PC-3 (cell line): ENCODE results near the gene PCDHB7. TPM values are rescaled to one million over a fixed set of nuclear protein-coding genes. Genes with fewer than 3 reads are reported as not detected.
"Not testable (repeated sequence)": the region's sequence is repeated elsewhere in the genome, so short reads cannot be mapped to it uniquely, and the experiment has no call there.

Experiments used
- ATAC-seq: fragments of 200-7000 bp; cut with Tn5 transposase; 2 replicates; pipeline ENCODE4 v1.9.1; 2020; ENCODE audit warnings: mild to moderate bottlenecking, moderate library complexity
- BruUV-seq: library from RNA; stranded (reverse); fragments of 400-500 nt; replicated peaks from 2 replicates; lab custom pipeline; 2021; lab: Mats Ljungman, UMichigan
- CTCF ChIA-PET: fragments of 300-600 bp; sonication (Branson Sonifier 250); formaldehyde crosslinking; loops from one replicate; lab custom pipeline; 2022; ENCODE audit warnings: antibody characterized with exemption; lab: Charles Lee
- POLR2A ChIA-PET: fragments of 300-600 bp; sonication (Branson Sonifier 250); formaldehyde crosslinking; loops from one replicate; lab custom pipeline; 2022; ENCODE audit warnings: antibody characterized with exemption; ENCODE audit not compliant: unreplicated experiment; lab: Charles Lee
- DNase-seq: peaks from one replicate; pipeline ENCODE4 v3.0.0-alpha.2; 2015
- H2AFZ ChIP-seq: fragments of 300-600 bp; sonication (generic); 2 replicates; pipeline ENCODE4 v1.6.0; 2016; ENCODE audit warnings: antibody characterized with exemption, low read length
- H3F3A ChIP-seq: fragments of 300-600 bp; sonication (generic); one replicate; pipeline ENCODE4 v1.6.0; 2017; ENCODE audit warnings: antibody characterized with exemption, low read length, control low read depth, mild to moderate bottlenecking; ENCODE audit not compliant: unreplicated experiment
- H3K27ac ChIP-seq: fragments of 300-600 bp; sonication (generic); 2 replicates; pipeline ENCODE4 v1.5.1; 2016; ENCODE audit warnings: mild to moderate bottlenecking, low read length
- H3K27me3 ChIP-seq: fragments of 300-600 bp; sonication (generic); 2 replicates; pipeline ENCODE4 v1.6.1; 2016; ENCODE audit warnings: low read length, mixed read lengths
- H3K36me3 ChIP-seq: fragments of 300-600 bp; sonication (generic); 2 replicates; pipeline ENCODE4 v1.6.1; 2016; ENCODE audit warnings: low read depth, mixed run types, low read length, mixed read lengths
- H3K4me1 ChIP-seq: fragments of 300-600 bp; sonication (generic); 2 replicates; pipeline ENCODE4 v1.5.1; 2016; ENCODE audit warnings: low read length; ENCODE audit not compliant: insufficient read depth
- H3K4me2 ChIP-seq: fragments of 300-600 bp; sonication (generic); 2 replicates; pipeline ENCODE4 v1.6.0; 2016; ENCODE audit warnings: low read length
- H3K4me3 ChIP-seq: fragments of 300-600 bp; sonication (generic); 2 replicates; pipeline ENCODE4 v1.5.1; 2016; ENCODE audit warnings: mild to moderate bottlenecking, low read length, mixed read lengths
- H3K79me2 ChIP-seq: fragments of 300-600 bp; sonication (generic); 2 replicates; pipeline ENCODE4 v1.6.1; 2017; ENCODE audit warnings: low read length, mixed read lengths
- H3K9ac ChIP-seq: fragments of 300-600 bp; sonication (generic); 2 replicates; pipeline ENCODE4 v1.6.0; 2016; ENCODE audit warnings: mild to moderate bottlenecking, low read length
- H3K9me2 ChIP-seq: fragments of 300-600 bp; sonication (generic); replicated peaks from 2 replicates; pipeline ENCODE4 v1.6.1; 2016; ENCODE audit warnings: mixed run types, low read length, mixed read lengths
- H3K9me3 ChIP-seq: fragments of 300-600 bp; sonication (generic); 2 replicates; pipeline ENCODE4 v1.6.1; 2016; ENCODE audit warnings: low read length, mixed read lengths
- H4K20me1 ChIP-seq: fragments of 300-600 bp; sonication (generic); 2 replicates; pipeline ENCODE4 v1.6.1; 2016; ENCODE audit warnings: low read length, mixed read lengths
- CTCF ChIP-seq: fragments of 300-600 bp; sonication (generic); conservative IDR thresholded peaks from 2 replicates; pipeline ENCODE4 v1.5.1; 2017; ENCODE audit warnings: antibody characterized with exemption, low read depth, mild to moderate bottlenecking, low read length
- EZH2 ChIP-seq: fragments of 300-600 bp; sonication (generic); IDR thresholded peaks from one replicate; pipeline ENCODE4 v1.6.1; 2017; ENCODE audit warnings: antibody characterized with exemption, mild to moderate bottlenecking, low read length; ENCODE audit not compliant: unreplicated experiment
- EZH2phosphoT487 ChIP-seq: fragments of 300-600 bp; sonication (generic); IDR thresholded peaks from 2 replicates; pipeline ENCODE4 v1.6.1; 2018; ENCODE audit warnings: mild to moderate bottlenecking, antibody characterized with exemption, low read length, borderline replicate concordance
- intact Hi-C: fragments of 100-400 bp; cut with micrococcal nuclease; formaldehyde crosslinking; loops from 2 replicates; pipeline ENCODE4 v1.9.0; 2023
- total RNA-seq: library from RNA; depleted of rRNA; stranded (reverse); fragments of >200 nt; gene quantifications from 2 replicates; pipeline ENCODE4 v1.2.3, GENCODE V29; 2014

Gene PCDHB7
- total RNA-seq, 1 experiment from 2014 or later = 0.22 TPM

- Histone ChIP-seq H3K4me3 (no peak overlapping the region), H3K4me1 (no peaks in the 10 kb centered on the region), H3K9ac (no peak overlapping the region), H2AFZ (no peak overlapping the region), H3K79me2 (no peaks in the 10 kb centered on the region), H3K27me3 (no peaks in the 10 kb centered on the region), H3K9me2 (no peaks in the 10 kb centered on the region), H3K27ac (no peak overlapping the region), H3F3A (no peaks in the 10 kb centered on the region), H3K9me3 (peaks cover 12% of the 10 kb centered on the region), H3K4me2 (no peak overlapping the region), H3K36me3 (no peaks in the 10 kb centered on the region), H4K20me1 (no peaks in the 10 kb centered on the region)
- no TSS peak for BruUV-seq
- no peak for TF ChIP-seq CTCF
- no peak for TF ChIP-seq EZH2
- no peak for TF ChIP-seq EZH2phosphoT487
- intact Hi-C loops = no loop called here
- no peak for DNase-seq
- ChIA-PET CTCF (no interaction called here), POLR2A (no interaction called here)
- no peak for ATAC-seq
Observed at GRCh38 chr5:141175933-141176332, 3.5 kb downstream of the PCDHB7 start.

- ATAC-seq = peak; percentile 57
- H3K9ac ChIP-seq, H2AFZ ChIP-seq, H3K9me2 ChIP-seq, H3K4me3 ChIP-seq, H3K27me3 ChIP-seq, POLR2A ChIA-PET, H3K4me1 ChIP-seq, H3K79me2 ChIP-seq, DNase-seq, H3F3A ChIP-seq, H3K4me2 ChIP-seq, H4K20me1 ChIP-seq, H3K36me3 ChIP-seq, CTCF ChIA-PET, intact Hi-C loops, H3K27ac ChIP-seq: not testable (repeated sequence)
- BruUV-seq = TSS peak; percentile 49
- peaks cover 12% of the 10 kb centered on the region for H3K9me3 ChIP-seq
Observed at GRCh38 chr5:141177577-141178191, 5.2 kb downstream of the PCDHB7 start, which contains the start of gene PCDHB8. PCDHB8 (plus strand) TSS chr5:141177790; CDS start chr5:141178035, 245 bp downstream.

- peaks cover 12% of the 10 kb centered on the region for H3K9me3 ChIP-seq
- H3K4me3 ChIP-seq, H3K9ac ChIP-seq, CTCF ChIA-PET, intact Hi-C loops, ATAC-seq, H4K20me1 ChIP-seq, POLR2A ChIA-PET, H3K79me2 ChIP-seq, BruUV-seq, H3F3A ChIP-seq, H2AFZ ChIP-seq, H3K36me3 ChIP-seq, DNase-seq, H3K9me2 ChIP-seq, H3K27me3 ChIP-seq, H3K27ac ChIP-seq, H3K4me1 ChIP-seq, H3K4me2 ChIP-seq: not testable (repeated sequence)
Observed at GRCh38 chr5:141179371-141179770, 6.9 kb downstream of the PCDHB7 start.

GRCh38 chr5:141179876-141180275 lies 7.4 kb downstream of the PCDHB7 start:
- H3K4me3 ChIP-seq, DNase-seq, H3K9me2 ChIP-seq, CTCF ChIA-PET, H3K4me1 ChIP-seq, BruUV-seq, H4K20me1 ChIP-seq, H3K9ac ChIP-seq, H3K36me3 ChIP-seq, ATAC-seq, POLR2A ChIA-PET, H3K79me2 ChIP-seq, H3F3A ChIP-seq, H3K27me3 ChIP-seq, H2AFZ ChIP-seq, intact Hi-C loops, H3K27ac ChIP-seq, H3K4me2 ChIP-seq: not testable (repeated sequence)
- peaks cover 12% of the 10 kb centered on the region for H3K9me3 ChIP-seq
